Loucy (cell line): ENCODE data around the gene INTS6.

Experiments
- H2AFZ ChIP-seq: fragments of 200-600 bp; sonication (generic); 2 replicates; pipeline ENCODE4 v1.6.0; 2016; ENCODE audit warnings: antibody characterized with exemption, mild to moderate bottlenecking, low read length, moderate library complexity
- H3F3A ChIP-seq: fragments of 200-600 bp; 2 replicates; pipeline ENCODE4 v1.6.0; 2016; ENCODE audit warnings: antibody characterized with exemption, low read depth, mild to moderate bottlenecking
- H3K27me3 ChIP-seq: fragments of 200-600 bp; sonication (generic); 2 replicates; pipeline ENCODE4 v1.6.1; 2014; ENCODE audit warnings: low read length, mild to moderate bottlenecking; ENCODE audit not compliant: insufficient read depth, poor library complexity, severe bottlenecking
- H3K36me3 ChIP-seq: fragments of 200-600 bp; sonication (generic); 2 replicates; pipeline ENCODE4 v1.6.1; 2016; ENCODE audit warnings: low read length; ENCODE audit not compliant: insufficient read depth
- H3K4me1 ChIP-seq: fragments of 200-600 bp; sonication (generic); 2 replicates; pipeline ENCODE4 v1.5.1; 2014; ENCODE audit warnings: low read length, mild to moderate bottlenecking; ENCODE audit not compliant: insufficient read depth, poor library complexity, severe bottlenecking
- H3K4me2 ChIP-seq: fragments of 200-600 bp; sonication (generic); 2 replicates; pipeline ENCODE4 v1.6.0; 2014; ENCODE audit warnings: antibody characterized with exemption, low read length, low read depth, mild to moderate bottlenecking; ENCODE audit not compliant: poor library complexity, severe bottlenecking
- H3K4me3 ChIP-seq: fragments of 200-600 bp; sonication (generic); 2 replicates; pipeline ENCODE4 v1.5.1; 2014; ENCODE audit warnings: low read length, mild to moderate bottlenecking, mixed read lengths; ENCODE audit not compliant: poor library complexity, severe bottlenecking
- H3K79me2 ChIP-seq: fragments of 200-600 bp; sonication (generic); 2 replicates; pipeline ENCODE4 v1.6.1; 2014; ENCODE audit warnings: low read length; ENCODE audit not compliant: insufficient read depth
- H3K9ac ChIP-seq: fragments of 200-600 bp; sonication (generic); 2 replicates; pipeline ENCODE4 v1.6.0; 2014; ENCODE audit warnings: mild to moderate bottlenecking, low read depth, low read length, moderate library complexity; ENCODE audit not compliant: poor library complexity, severe bottlenecking
- H3K9me2 ChIP-seq: fragments of 200-600 bp; sonication (generic); replicated peaks from 2 replicates; pipeline ENCODE4 v1.6.1; 2016; ENCODE audit warnings: low read depth, low read length, mixed read lengths
- H3K9me3 ChIP-seq: fragments of 200-600 bp; sonication (generic); 2 replicates; pipeline ENCODE4 v1.6.1; 2014; ENCODE audit warnings: mild to moderate bottlenecking, antibody characterized with exemption, low read length, low read depth; ENCODE audit not compliant: insufficient read depth
- H4K20me1 ChIP-seq: fragments of 200-600 bp; sonication (generic); 2 replicates; pipeline ENCODE4 v1.6.0; 2014; ENCODE audit warnings: antibody characterized with exemption, low read length, mild to moderate bottlenecking; ENCODE audit not compliant: insufficient read depth, poor library complexity, severe bottlenecking
- CTCF ChIP-seq: fragments of 200-600 bp; sonication (generic); conservative IDR thresholded peaks from 2 replicates; pipeline ENCODE4 v1.5.1; 2014; ENCODE audit warnings: mild to moderate bottlenecking, antibody characterized with exemption, low read length
- EZH2phosphoT487 ChIP-seq: fragments of 200-600 bp; IDR thresholded peaks from 2 replicates; pipeline ENCODE4 v1.6.1; 2018; ENCODE audit warnings: antibody characterized with exemption, mild to moderate bottlenecking, moderate library complexity, borderline replicate concordance

Gene INTS6

GRCh38 chr13:51370116-51370515 lies 82.7 kb downstream of the INTS6 start:
- H4K20me1 ChIP-seq, result no peaks in the 10 kb centered on the region
- no peak overlapping the region for H3K9ac ChIP-seq
- H3K36me3 ChIP-seq, result peaks cover 68% of the 10 kb centered on the region
- peaks cover 2% of the 10 kb centered on the region; the same call in 1 of the 2 replicates for H3F3A ChIP-seq
- no peak overlapping the region for H2AFZ ChIP-seq
- H3K4me3 ChIP-seq, result no peak overlapping the region
- TF ChIP-seq EZH2phosphoT487 (no peak), CTCF (no peak)
- H3K9me3 ChIP-seq, result no peaks in the 10 kb centered on the region
- no peaks in the 10 kb centered on the region for H3K27me3 ChIP-seq
- H3K4me1 ChIP-seq, result peaks cover 3% of the 10 kb centered on the region
- no peak overlapping the region for H3K4me2 ChIP-seq
- H3K79me2 ChIP-seq, result no peaks in the 10 kb centered on the region
- H3K9me2 ChIP-seq, result no peaks in the 10 kb centered on the region

DNA sequence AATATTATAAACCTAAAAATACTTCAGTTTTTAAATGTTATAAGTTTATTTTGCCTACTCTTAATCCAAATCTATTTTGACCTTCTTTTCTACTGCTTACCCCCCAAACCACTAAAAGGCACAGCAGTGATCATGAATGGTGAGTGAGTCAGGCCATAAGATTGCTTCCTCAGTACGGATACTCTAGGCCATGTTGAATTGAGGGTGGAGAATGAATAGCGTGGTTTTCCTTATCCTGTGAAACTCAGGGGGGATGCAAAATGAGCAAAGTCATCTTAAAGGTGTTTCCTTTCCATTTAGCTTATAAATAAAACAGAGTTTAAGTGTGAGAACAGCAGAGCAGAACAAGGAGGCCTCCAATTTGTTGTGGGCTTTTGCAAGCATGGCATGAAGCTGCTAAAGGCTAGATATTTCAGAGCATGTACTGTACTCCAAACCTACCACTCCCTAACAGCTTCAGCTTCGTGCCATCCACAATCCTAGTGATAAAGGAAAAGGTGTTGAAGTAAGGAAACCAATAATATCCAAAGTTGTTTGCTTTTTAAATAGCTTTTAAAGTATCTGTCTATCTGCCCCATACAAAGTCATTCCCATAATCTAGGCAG lies 88.3 kb downstream of the INTS6 start:
- H4K20me1 ChIP-seq, result no peaks in the 10 kb centered on the region
- no peak overlapping the region for H3K9ac ChIP-seq
- peaks cover 12% of the 10 kb centered on the region for H3K4me1 ChIP-seq
- TF ChIP-seq EZH2phosphoT487 (no peak), CTCF (no peak)
- H3K4me3 ChIP-seq, result no peak overlapping the region
- H3F3A ChIP-seq, result peaks cover 12% of the 10 kb centered on the region
- H2AFZ ChIP-seq, result no peak overlapping the region
- no peaks in the 10 kb centered on the region for H3K9me3 ChIP-seq
- H3K9me2 ChIP-seq, result no peaks in the 10 kb centered on the region
- peaks cover 37% of the 10 kb centered on the region for H3K36me3 ChIP-seq
- no peaks in the 10 kb centered on the region for H3K79me2 ChIP-seq
- peak overlapping the region; percentile 40 for H3K4me2 ChIP-seq
- H3K27me3 ChIP-seq, result no peaks in the 10 kb centered on the region

- Histone ChIP-seq H3K9ac (no peak overlapping the region), H3K9me3 (no peaks in the 10 kb centered on the region), H3K4me2 (no peak overlapping the region), H3K9me2 (no peaks in the 10 kb centered on the region), H3K27me3 (no peaks in the 10 kb centered on the region), H3K4me1 (peaks cover 12% of the 10 kb centered on the region), H3K79me2 (no peaks in the 10 kb centered on the region), H3K4me3 (no peak overlapping the region), H4K20me1 (no peaks in the 10 kb centered on the region), H3F3A (peaks cover 12% of the 10 kb centered on the region), H3K36me3 (peaks cover 29% of the 10 kb centered on the region; the same call in 1 of the 2 replicates), H2AFZ (no peak overlapping the region)
- no peak for TF ChIP-seq EZH2phosphoT487
- TF ChIP-seq CTCF, result no peak
These were observed 89.2 kb downstream of the INTS6 start for GRCh38 chr13:51363625-51364024.
